HG02588 (cell line): ENCODE data around the gene HRH2.
"Not testable (repeated sequence)": the region's sequence is repeated elsewhere in the genome, so short reads cannot be mapped to it uniquely, and the experiment has no call there.

Experiments used
- ATAC-seq: cut with Tn5 transposase; IDR thresholded peaks from one replicate; pipeline ENCODE4 v1.9.1; 2021; ENCODE audit warnings: mild to moderate bottlenecking, moderate library complexity; ENCODE audit not compliant: unreplicated experiment

Gene HRH2

GRCh38 chr5:175646251-175646650 lies 11.6 kb upstream of the HRH2 start:
- no peak for ATAC-seq

- ATAC-seq: no peak
These were observed 7.9 kb upstream of the HRH2 start for GRCh38 chr5:175649967-175650366.

- not testable (repeated sequence) for ATAC-seq
These were observed 7.3 kb upstream of the HRH2 start for GRCh38 chr5:175650430-175651205.

GRCh38 chr5:175652741-175653663 lies 4.9 kb upstream of the HRH2 start:
- ATAC-seq: no peak

- no peak for ATAC-seq
These were observed 4.1 kb upstream of the HRH2 start for GRCh38 chr5:175653763-175654162.

- ATAC-seq: no peak
These were observed 3.5 kb upstream of the HRH2 start for GRCh38 chr5:175654339-175654738.

GRCh38 chr5:175654807-175655206 lies 3.1 kb upstream of the HRH2 start:
- no peak for ATAC-seq

- no peak for ATAC-seq
These were observed 2.5 kb upstream of the HRH2 start for GRCh38 chr5:175655411-175655810.

- ATAC-seq: no peak
These were observed 905 bp upstream of the HRH2 start for GRCh38 chr5:175656966-175657365.

- ATAC-seq: no peak
These were observed 651 bp downstream of the HRH2 start for GRCh38 chr5:175658299-175659145.

- ATAC-seq: no peak
These were observed 1.8 kb downstream of the HRH2 start for GRCh38 chr5:175659546-175660253.

GRCh38 chr5:175663186-175664184 lies 5.6 kb downstream of the HRH2 start:
- no peak for ATAC-seq

GRCh38 chr5:175664723-175665122 lies 6.9 kb downstream of the HRH2 start:
- no peak for ATAC-seq

GRCh38 chr5:175666216-175666615 lies 8.3 kb downstream of the HRH2 start:
- no peak for ATAC-seq

- no peak for ATAC-seq
These were observed 10.1 kb downstream of the HRH2 start for GRCh38 chr5:175668006-175668405.

GRCh38 chr5:175670372-175670771 lies 12.5 kb downstream of the HRH2 start:
- no peak for ATAC-seq

- no peak for ATAC-seq
These were observed 13.1 kb downstream of the HRH2 start for GRCh38 chr5:175671013-175671412.

- no peak for ATAC-seq
These were observed 15.2 kb downstream of the HRH2 start for GRCh38 chr5:175672976-175673648.
